Dermis blood vessel endothelial cell (primary cell): ENCODE data around the gene LARP4B. TPM values are rescaled to one million over a fixed set of nuclear protein-coding genes. Genes with fewer than 3 reads are reported as not detected.

ENCODE experiments used
- DNase-seq: peaks from one replicate; pipeline ENCODE4 v3.0.0; 2010
- total RNA-seq: library from RNA; depleted of rRNA; stranded (reverse); fragments of >200 nt; gene quantifications from 2 replicates; pipeline ENCODE4 v1.2.3, GENCODE V29; 2014

Gene LARP4B
- total RNA-seq: 23.5 and 33.4 TPM in 2 replicates

DNA sequence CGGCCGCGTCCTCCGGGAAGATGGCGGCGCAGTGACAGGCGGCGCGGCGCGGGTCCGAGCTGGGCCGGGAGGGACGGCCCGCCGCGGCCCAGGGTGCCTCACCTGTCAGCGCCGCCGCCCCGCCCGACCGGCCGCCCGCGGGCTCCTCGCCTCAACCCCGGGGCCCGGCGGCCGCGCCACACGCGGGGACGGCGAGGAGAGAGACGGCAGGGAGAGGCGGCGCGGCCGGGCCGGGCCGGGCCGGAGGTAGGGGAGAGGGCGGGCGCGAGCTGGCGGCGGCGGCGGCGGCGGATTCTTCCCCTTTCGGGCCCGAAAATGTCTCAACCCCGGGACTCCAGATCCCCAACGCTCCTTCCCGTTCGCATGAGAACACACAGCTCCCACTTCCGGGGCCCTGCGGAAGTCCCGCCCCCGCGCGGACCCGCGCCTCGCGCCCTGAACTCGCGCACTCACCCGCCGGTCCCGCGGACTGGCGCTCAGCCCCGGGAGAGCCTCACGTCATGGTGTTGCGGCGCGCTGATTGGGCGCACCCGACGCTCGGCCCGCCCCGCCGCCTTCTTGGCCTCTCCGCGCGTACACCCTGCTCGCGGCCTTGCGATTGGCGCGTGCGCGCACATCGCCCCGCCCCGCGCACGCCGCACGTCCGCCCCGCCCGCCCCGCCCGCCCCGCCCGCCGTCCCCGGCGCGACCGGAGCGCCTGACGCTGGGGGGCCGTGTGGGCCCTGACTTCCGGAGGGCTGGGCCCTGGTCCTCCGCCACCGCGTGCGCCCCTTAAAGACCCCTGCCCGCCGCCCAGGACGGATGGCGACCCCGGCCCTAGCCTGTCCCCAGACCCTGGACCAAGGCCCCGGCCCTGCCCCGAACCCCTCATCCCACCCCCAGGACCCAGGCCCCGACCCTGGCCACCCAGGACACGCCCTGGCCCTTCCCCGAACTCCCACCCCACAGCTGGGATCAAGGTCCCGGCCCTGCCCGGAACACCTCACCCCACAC, at the start of gene LARP4B:
Gene LARP4B, minus strand, starts transcription at position 380 of the 993 bp plus-strand sequence. CDS start 45,984 bp downstream, outside the sequence.
- DNase-seq: peak; percentile 99

DNA sequence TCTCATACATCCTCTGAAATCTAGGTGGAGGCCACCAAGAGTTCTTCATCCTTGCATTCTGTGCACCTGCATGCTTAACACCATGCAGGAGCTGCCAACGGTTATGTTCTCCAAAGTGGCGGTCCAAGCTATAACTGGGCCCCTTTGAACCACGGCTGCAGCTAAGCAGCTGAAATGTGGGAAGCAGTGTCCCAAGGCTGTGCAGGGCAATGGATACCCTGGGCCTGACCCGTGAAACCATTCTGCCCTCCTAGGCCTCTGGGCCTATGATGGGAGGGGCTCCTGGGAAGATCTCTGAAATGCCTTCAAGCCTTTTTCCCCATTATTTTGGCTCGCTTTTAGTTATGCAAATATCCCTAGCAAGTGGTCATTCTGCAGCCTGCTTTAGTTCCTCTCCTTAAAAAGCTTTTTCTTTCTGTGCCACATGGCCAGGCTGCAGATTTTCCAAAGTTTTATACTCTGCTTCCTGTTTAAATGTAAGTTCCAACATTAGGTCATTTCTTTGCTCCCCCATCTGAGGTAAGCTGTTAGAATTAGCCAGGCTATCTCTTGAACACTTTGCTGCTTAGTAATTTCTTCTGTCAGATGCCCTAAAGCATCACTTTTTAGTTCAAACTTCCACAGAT, 49.1 kb upstream of the LARP4B start:
- no peak for DNase-seq

- no peak for DNase-seq
Measured at GRCh38 chr10:978826-979421, 47.4 kb upstream of the LARP4B start.

DNA sequence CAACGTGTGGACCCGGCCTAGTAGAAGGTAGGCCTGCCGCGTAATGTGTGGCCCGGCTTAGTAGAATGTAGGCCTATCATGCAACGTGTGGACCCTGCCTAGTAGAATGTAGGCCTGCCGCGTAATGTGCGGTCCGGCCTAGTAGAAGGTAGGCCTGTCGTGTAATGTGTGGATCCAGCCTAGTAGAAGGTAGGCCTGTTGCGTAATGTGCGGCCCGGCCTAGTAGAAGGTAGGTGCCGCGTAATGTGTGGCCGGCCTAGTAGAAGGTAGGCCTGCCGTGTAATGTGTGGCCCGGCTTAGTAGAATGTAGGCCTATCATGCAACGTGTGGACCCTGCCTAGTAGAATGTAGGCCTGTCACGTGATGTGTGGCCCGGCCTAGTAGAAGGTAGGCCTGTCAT, 44.8 kb upstream of the LARP4B start:
- no peak for DNase-seq

GRCh38 chr10:974785-975074, 43.2 kb upstream of the LARP4B start:
- DNase-seq: no peak

DNA sequence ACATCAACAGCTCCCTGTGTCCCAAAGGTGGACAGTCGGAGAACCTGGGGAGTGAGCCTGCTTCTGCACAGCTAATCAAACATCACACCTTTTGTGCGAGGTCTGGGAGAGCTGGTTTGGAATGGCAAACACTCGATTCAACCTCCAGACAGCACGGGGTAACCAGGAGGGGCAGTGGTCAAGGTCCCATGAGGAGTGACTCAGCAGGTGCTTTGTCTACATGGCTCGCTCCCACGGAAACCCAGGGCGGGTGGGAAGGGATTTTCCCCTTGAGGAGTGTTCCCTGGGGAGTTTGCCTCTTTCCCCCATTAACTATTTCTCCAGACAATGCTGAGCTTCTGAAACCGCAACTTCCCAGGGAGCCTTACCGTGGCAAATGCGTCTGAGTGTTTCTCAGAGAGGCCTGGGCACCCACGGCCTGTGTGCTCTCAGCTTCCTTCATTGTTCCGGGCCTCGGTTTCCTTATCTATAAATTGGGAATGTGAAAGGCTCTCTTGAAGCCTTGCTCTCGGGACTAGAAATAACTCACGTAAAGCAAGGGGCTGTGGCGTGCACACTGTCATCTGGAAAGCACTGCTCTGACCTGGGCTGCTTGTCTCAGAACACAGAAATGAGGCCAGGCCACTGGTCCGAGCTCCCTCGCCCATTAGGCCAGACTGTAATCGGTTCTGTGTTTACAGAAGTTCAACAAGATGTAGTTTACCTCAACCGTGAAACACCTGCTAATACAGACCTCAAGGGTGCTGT, 42.7 kb upstream of the LARP4B start:
- DNase-seq: no peak

DNA sequence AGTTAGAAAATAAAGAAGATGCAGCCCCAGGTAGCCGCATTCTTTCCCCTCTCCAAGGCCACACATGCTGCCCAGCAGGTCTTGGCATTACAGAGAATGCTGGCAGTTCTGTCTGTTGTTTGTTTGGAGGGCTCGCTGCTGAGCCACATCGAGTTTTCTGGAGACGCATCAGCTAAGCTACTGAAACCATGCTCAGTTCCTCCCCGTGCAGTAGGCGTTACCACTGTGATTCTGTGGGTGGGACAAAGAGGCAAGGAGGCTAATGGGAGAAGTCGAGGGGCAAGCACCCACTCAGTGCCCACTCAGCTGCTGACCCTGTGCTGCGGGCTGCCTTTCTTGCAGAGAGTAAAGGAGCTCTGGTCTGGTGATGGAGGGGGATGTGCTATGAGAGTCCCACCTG, 41.3 kb upstream of the LARP4B start:
- no peak for DNase-seq

GRCh38 chr10:971613-972012, 40.1 kb upstream of the LARP4B start:
- DNase-seq: no peak

DNA sequence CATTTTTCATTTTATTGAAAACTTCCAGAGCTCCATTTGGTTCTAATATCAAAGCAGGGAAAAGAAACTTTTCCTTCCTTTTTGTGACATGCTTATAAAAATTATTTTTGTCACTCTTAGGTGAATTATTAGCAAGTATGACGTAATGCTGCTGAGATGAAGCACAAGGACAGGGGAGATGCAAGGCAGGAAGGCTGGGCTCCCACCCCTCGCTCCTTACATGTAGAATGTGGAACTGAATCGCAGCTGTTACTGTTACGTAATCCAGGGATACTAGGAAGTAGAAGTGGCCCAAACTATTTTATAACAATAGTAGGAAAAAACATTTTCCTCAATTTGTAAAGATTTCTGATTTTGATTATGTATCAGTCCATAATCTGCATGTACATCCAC, 39.6 kb upstream of the LARP4B start:
- no peak for DNase-seq

- DNase-seq: no peak
Measured at GRCh38 chr10:970311-971149, 39.0 kb upstream of the LARP4B start.

GRCh38 chr10:969473-970150, 38.1 kb upstream of the LARP4B start:
- no peak for DNase-seq

- peak; percentile 17 for DNase-seq
Measured at GRCh38 chr10:968546-969199, 37.2 kb upstream of the LARP4B start.

GRCh38 chr10:966466-967235, 35.1 kb upstream of the LARP4B start:
- DNase-seq: no peak

DNA sequence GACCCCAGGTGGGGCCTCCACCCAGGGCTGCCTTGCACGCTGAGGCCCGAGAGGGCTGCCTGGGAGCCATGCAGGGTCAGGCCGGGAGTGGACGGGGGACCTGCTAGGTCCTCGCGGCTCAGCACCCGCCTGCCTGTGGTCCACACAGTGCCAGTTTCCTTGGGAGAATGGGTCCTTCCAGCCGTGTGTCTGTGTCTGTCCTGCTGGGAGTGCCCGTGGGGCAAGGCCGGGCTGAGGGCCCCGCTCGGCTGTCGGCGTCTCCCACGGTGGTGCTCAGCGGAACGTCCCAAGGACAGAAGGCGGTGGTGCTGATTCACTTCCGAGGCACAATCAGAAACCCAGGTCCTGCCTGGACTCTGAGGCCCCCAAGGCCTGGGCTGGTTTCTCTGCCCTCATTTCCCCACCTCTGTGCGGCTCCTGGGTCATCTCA, 33.5 kb upstream of the LARP4B start:
- DNase-seq: no peak

GRCh38 chr10:964321-964987, 32.9 kb upstream of the LARP4B start:
- DNase-seq: no peak

- no peak for DNase-seq
Measured at GRCh38 chr10:963655-964054, 32.1 kb upstream of the LARP4B start.

GRCh38 chr10:963186-963585, 31.7 kb upstream of the LARP4B start:
- DNase-seq: no peak

- DNase-seq: no peak
Measured at GRCh38 chr10:962342-962741, 30.8 kb upstream of the LARP4B start.

GRCh38 chr10:958856-959255, 27.4 kb upstream of the LARP4B start:
- DNase-seq: no peak
